HG03103 (cell line): Measurements from ENCODE around the gene PITRM1.

ENCODE experiments used
- ATAC-seq: cut with Tn5 transposase; IDR thresholded peaks from one replicate; pipeline ENCODE4 v1.9.1; 2021; ENCODE audit warnings: low read depth; ENCODE audit not compliant: unreplicated experiment

PITRM1 gene

DNA sequence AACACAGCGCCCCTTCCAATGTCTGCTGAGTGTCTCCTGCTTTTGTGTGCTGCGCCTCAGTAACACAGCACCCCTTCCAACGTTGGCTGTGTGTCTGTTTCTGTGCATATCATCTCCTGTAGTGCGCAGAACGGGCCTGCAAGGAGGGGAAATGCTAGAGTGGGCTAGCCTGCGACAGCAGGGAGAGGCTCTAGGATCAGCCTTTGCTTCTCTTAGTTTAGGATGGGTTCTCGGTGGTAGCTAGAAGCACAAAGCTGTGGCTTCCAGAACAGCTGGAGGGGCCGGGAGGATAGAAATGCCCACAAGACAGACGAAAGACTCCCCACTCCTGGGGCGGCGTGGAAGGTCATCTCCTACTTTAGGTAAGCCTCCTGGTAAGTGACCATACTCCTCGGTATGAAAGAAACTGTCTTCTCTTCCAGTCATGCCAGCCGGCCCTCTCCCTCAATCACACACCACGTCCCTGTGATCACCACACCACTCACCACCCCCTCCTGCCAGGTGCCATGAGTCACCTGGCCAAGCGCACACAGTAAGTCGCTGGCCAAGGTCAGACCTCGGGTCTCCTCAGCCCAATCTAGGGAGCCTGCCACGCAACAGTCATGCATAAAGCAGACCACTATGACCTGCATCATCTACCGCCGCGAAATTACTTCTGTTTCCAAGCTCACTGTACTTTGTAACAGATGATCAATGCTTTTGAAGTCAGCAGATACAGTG is 4.8 kb downstream of the PITRM1 start:
- ATAC-seq: no peak

DNA sequence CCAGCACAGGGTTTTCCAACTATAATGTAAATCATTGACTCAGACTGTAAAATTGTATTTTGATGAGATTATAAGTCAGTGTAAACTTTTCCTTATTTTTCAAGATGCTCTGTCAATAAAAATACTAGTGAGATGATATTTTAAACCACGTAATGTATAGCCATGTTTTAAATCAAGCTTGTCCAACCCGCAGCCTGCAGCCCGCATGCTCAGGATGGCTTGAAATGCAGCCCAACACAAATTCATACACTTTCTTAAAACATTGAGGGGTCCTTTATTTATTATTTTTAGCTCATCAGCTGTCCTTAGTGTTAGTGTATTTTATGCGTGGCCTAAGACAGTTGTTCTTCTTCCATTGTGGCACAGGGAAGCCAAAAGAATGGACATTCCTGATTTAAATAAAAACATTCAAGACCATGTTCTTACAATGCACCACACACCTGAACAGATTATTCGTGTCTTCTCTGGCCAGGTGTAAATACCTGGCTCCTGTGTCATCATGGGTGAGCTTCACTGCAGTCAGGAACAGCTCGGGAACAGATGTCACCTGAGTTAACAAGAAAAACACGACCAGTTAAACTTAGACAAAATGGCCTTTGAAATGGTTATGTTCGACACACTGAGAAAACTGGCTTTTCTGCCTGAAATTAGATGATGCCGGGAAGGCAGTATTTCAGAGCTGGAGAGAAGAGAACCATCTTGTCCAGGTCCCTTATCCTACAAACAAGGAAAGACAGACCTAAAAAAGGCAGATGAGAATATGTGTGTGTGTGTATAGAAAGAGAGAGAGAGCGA is 5.9 kb downstream of the PITRM1 start:
- ATAC-seq: no peak

- ATAC-seq: no peak
Observed at GRCh38 chr10:3165196-3165595, 7.4 kb downstream of the PITRM1 start.

DNA sequence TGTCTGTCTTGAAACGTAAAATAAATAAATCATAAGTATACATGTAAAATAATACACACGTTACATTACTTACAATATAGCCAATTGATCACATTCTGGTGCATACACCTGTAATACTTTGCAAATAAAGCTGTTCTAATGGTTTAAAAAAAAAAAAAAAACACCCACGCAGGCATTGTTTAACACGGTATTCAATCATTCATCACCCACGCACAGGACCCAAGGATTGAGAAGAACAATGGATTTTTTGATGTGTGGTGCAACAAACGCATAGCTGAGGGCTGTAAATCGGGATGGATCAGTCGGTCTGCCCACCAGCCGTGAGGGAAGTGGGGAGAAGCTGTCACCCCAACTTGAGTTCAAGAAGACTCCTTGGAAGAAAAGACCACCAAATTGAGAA is 8.7 kb downstream of the PITRM1 start:
- no peak for ATAC-seq

DNA sequence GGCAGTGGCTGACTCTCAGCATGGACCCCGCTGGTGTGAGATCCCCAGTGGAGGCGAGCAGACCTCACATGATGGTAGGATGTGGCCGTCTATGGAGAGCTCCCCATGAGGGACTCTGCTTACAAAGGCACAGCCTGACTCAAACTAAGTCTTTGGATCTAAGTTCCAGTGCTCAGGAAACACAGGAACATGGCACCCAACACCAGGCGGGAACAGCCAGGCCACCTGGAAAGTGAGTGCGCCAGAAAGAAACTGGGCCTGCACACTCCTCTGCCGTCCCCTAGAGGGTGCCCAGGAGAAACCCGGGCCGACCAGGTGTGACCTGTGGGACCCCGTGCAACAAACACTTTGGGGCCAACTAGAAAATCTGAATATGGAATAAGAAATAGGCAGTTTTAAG is 10.0 kb downstream of the PITRM1 start:
- ATAC-seq: no peak

- ATAC-seq: no peak
Observed at GRCh38 chr10:3159152-3159551, 13.4 kb downstream of the PITRM1 start.

- ATAC-seq: no peak
Observed at GRCh38 chr10:3154666-3155065, 17.9 kb downstream of the PITRM1 start.

DNA sequence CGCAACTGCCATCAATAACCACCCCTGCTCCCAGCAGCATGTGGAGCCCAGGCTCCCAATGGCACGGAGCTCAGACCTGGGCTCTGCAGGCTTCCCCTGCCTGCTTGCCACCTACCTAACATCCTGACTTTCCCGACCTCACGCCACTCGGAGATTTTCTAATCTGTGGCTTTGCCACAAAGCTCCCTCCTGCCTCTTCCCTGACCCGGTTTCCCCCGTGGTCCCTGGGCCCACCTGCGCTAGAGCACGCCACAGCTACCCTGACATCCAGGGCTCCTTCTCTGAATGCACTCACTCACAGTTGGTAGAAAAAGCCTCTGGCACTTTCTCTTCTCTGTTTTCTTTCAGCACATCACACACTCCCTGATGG is 20.0 kb downstream of the PITRM1 start:
- no peak for ATAC-seq

GRCh38 chr10:3151889-3152565 is 20.6 kb downstream of the PITRM1 start:
- ATAC-seq: no peak

GRCh38 chr10:3150961-3151360 is 21.6 kb downstream of the PITRM1 start:
- ATAC-seq: no peak

- no peak for ATAC-seq
Observed at GRCh38 chr10:3150366-3150765, 22.2 kb downstream of the PITRM1 start.

DNA sequence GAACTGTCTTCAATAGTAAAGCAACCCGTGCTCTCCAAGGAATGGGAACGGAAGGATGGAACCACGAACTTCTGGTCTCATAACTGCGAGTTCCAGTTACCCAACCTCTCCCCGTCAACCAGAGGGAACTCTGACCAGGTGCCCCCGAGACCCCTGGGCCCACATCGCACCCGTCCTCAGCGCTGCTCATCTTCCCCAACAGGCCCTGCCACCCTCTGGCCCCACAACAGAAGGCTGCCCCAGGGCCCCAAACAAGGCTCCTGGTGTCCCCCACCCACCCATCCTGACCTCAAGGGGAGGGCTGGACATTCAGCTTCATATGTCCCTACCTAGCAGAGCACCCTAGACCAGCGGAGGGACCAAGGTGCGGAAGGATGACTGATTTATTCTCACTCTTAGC is 22.7 kb downstream of the PITRM1 start:
- no peak for ATAC-seq

- ATAC-seq: no peak
Observed at GRCh38 chr10:3148994-3149393, 23.6 kb downstream of the PITRM1 start.

GRCh38 chr10:3148041-3148440 is 24.5 kb downstream of the PITRM1 start:
- ATAC-seq: no peak

- ATAC-seq: no peak
Observed at GRCh38 chr10:3147117-3147820, 25.3 kb downstream of the PITRM1 start.

GRCh38 chr10:3146289-3146688 is 26.3 kb downstream of the PITRM1 start:
- ATAC-seq: no peak

DNA sequence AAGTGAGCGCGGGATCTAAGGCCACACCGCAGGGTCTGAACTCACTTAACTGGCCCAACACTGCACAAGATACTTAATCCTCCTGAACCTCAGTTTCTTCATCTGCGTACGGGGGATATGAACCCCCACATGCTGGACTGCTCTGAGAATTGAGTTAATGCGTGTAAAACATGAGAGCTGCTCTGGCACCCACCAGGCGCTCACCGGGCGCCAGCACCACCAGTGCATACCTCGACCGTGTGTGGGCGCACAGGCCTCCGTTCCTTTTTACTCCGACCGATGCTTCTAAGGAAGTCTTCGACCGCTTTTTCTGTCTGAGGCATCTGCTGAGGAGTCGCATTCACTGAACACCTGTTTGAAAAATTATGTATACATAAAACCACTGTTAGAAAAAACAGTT is 27.2 kb downstream of the PITRM1 start:
- ATAC-seq: no peak

GRCh38 chr10:3143791-3144434 is 28.7 kb downstream of the PITRM1 start:
- no peak for ATAC-seq

DNA sequence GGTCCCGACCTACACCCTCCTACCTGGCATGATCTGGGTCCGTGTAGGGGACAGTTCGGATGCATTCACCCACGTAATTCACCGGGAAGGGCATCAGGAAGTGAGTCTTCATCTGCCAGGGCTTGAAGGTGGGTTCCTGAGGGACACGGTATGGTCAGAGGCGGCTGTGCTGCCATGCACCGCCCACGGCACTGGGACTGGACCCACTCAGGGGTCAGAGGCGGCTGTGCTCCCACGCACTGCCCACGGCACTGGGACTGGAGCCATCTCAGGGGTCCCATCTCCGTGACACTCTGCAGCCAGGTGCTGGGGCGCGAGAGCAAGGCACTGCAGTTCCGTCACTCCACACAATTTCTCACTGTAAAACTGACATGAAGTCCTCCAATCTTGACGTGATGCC is 29.2 kb downstream of the PITRM1 start:
- ATAC-seq: no peak

- no peak for ATAC-seq
Observed at GRCh38 chr10:3142146-3142875, 30.3 kb downstream of the PITRM1 start.
